ENCODE results near the gene GLCCI1.
"Not testable (repeated sequence)": the region's sequence is repeated elsewhere in the genome, so short reads cannot be mapped to it uniquely, and the experiment has no call there.

The GLCCI1 gene

GRCh38 chr7:8056439-8056838 lies 87.8 kb downstream of the GLCCI1 start:
- DNase-seq, result no peak

GRCh38 chr7:8057566-8057965 lies 89.0 kb downstream of the GLCCI1 start:
- no peak for DNase-seq

- no peak for DNase-seq
Measured at GRCh38 chr7:8058322-8058721, 89.7 kb downstream of the GLCCI1 start.

GRCh38 chr7:8058852-8059251 lies 90.3 kb downstream of the GLCCI1 start:
- no peak for DNase-seq

- no peak for DNase-seq
Measured at GRCh38 chr7:8060241-8060640, 91.6 kb downstream of the GLCCI1 start.

GRCh38 chr7:8063300-8063699 lies 94.7 kb downstream of the GLCCI1 start:
- DNase-seq, result not testable (repeated sequence)

- no peak for DNase-seq
Measured at GRCh38 chr7:8063706-8064297, 95.2 kb downstream of the GLCCI1 start.

GRCh38 chr7:8064828-8065227 lies 96.2 kb downstream of the GLCCI1 start:
- DNase-seq, result no peak

- no peak for DNase-seq
Measured at GRCh38 chr7:8065356-8065813, 96.8 kb downstream of the GLCCI1 start.

GRCh38 chr7:8068892-8069686 lies 100.5 kb downstream of the GLCCI1 start:
- DNase-seq, result no peak

- DNase-seq, result no peak
Measured at GRCh38 chr7:8070451-8071180, 102.0 kb downstream of the GLCCI1 start.

- no peak for DNase-seq
Measured at GRCh38 chr7:8078418-8078817, 109.8 kb downstream of the GLCCI1 start.

GRCh38 chr7:8082762-8083161 lies 114.2 kb downstream of the GLCCI1 start:
- DNase-seq, result no peak

GRCh38 chr7:8084836-8085235 lies 116.2 kb downstream of the GLCCI1 start:
- DNase-seq, result no peak

GRCh38 chr7:8085420-8085819 lies 116.8 kb downstream of the GLCCI1 start:
- DNase-seq, result no peak

GRCh38 chr7:8086239-8086638 lies 117.6 kb downstream of the GLCCI1 start:
- DNase-seq, result no peak

GRCh38 chr7:8089036-8089780 lies 120.6 kb downstream of the GLCCI1 start:
- DNase-seq, result no peak

GRCh38 chr7:8092140-8092539 lies 123.5 kb downstream of the GLCCI1 start:
- no peak for DNase-seq

GRCh38 chr7:8094164-8095140 lies 125.9 kb downstream of the GLCCI1 start:
- no peak for DNase-seq

GRCh38 chr7:8101292-8101691 lies 132.7 kb downstream of the GLCCI1 start:
- not testable (repeated sequence) for DNase-seq

GRCh38 chr7:8103282-8103681 lies 134.7 kb downstream of the GLCCI1 start:
- no peak for DNase-seq
